Pons (tissue), 1 donor: ENCODE measurements around the gene DHRS2.
"Not testable (repeated sequence)": the region's sequence is repeated elsewhere in the genome, so short reads cannot be mapped to it uniquely, and the experiment has no call there.

Experiments
- DNase-seq: peaks from one replicate; pipeline ENCODE4 v3.0.0-alpha.2; 2016; ENCODE audit warnings: low spot score

DHRS2 gene

DNA sequence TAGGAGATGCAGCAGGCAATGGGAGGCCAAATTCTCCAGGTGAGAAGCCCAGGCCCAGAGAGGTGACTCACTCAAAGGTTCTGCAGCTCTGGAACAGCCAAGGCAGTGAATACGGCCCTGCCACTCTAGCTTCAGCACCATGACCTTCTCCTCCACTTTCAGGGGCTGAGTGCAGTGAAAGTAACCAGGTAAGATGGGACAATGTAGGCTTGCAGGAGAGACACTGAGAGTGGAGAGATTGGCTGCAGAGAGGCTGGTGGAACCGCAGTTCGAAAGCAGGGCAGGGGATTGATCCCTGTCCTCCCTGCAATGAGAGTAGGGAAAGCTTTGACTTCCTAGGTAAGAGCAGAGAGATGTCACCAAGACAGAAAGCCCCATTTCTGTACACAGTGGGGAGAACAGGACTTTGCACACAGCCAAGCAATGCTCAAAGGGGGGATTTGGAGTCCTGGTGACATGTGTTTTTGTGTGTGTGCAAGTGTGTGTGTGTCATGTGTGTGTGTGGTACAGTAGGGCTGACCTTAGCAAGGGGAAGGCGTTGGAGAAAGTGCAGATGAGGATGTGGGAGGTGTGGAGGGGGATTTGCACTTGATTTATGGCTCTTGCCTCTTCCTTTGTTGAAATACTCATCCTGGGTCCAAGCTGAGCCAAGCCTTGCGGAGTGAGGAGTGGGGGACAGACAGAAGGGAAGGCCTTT lies 12.7 kb downstream of the DHRS2 start:
- no peak for DNase-seq

GRCh38 chr14:23650506-23650905 lies 14.3 kb downstream of the DHRS2 start:
- no peak for DNase-seq

GRCh38 chr14:23653051-23653450 lies 16.9 kb downstream of the DHRS2 start:
- no peak for DNase-seq

GRCh38 chr14:23654231-23654630 lies 18.1 kb downstream of the DHRS2 start:
- DNase-seq: no peak

DNA sequence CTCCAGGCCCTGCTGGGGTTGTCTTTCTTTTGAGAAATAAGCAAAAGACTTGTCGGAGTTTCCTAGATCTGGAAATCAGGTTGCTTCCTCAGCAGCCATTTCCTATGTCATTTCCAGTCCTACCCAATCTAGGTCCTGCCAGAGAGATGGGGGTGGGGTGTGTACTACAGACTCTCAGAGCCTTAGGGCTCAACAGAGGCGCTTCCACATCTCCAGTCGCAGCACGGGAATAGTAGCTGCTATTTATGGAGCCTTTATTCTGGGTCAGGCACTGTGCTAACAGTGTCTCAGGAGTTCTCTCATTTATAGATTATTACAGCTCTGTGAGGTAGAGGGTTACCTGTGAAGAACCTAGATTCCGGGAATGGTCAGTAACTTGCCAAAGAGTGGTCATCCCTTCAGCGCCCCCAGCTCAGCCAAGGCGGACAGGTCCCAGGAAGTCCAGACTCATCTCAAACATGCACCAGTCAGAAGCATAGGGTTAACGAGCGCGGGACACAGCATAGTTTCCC lies 21.9 kb downstream of the DHRS2 start:
- no peak for DNase-seq

DNA sequence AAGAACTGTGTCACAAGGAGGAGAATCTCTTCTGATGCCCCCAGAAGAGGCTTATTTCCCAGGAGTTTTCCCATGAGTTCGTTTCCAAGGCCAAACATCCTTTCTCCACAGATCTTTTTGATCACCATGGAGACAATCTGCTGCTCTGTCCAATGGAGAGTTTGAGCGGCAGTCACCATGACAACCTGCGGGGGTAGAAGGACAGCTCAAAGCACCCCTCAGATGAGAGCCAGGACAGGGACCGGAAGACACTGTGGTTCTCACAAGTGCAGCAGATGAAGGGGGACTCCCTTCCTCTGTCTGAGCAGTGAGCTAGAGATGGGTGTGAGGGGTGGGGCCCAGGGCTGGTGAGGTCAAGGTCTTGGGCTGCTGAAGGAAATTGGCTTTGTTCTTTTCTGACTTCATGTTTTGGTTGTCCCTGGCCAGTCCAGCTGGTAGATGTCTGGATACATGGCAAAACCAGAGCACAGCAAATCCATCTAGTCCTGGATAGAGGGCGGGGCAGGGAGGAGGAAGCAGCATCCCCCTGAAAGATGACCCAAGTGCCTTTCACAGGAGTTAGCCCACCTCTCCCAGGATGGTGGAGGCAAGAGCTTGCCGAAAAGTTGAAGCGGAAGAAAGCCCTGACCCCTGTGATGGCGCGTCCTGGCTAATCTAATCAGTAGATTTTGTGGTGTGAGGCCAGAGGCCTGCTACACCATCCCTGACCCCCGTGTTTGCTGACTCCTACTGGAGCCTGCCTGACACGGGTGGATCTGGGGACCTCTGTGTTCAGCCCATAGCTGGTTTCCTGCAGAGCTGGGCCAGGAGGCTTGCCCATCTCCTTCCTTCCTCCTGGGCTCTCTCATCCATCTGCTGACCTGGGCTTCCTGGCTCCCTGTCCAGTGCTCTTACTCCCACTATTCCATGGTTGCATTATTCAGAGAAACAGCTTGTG lies 24.4 kb downstream of the DHRS2 start:
- DNase-seq: no peak

- DNase-seq: no peak
Measured at GRCh38 chr14:23661542-23661941, 25.4 kb downstream of the DHRS2 start.

GRCh38 chr14:23663127-23663526 lies 27.0 kb downstream of the DHRS2 start:
- DNase-seq: no peak

DNA sequence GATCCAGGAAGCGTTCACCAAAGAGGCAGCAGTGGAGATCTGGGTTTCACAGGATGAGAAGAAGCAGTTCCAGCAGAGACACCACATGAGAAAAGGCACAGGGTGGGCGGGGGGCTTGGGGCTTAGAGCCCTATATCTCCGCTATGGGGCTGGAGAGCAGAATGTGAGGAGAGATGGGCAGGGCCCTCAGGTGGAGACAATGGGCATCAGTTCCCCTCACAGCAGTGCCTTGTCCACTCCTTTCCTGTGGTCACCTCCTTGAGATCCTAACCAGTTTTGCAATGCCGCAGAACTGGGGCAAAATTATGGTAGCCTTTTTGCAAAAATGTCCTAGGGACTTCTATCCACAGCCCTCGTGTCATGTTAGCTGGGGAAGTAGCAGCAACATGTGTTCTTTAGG lies 27.5 kb downstream of the DHRS2 start:
- DNase-seq: no peak

DNA sequence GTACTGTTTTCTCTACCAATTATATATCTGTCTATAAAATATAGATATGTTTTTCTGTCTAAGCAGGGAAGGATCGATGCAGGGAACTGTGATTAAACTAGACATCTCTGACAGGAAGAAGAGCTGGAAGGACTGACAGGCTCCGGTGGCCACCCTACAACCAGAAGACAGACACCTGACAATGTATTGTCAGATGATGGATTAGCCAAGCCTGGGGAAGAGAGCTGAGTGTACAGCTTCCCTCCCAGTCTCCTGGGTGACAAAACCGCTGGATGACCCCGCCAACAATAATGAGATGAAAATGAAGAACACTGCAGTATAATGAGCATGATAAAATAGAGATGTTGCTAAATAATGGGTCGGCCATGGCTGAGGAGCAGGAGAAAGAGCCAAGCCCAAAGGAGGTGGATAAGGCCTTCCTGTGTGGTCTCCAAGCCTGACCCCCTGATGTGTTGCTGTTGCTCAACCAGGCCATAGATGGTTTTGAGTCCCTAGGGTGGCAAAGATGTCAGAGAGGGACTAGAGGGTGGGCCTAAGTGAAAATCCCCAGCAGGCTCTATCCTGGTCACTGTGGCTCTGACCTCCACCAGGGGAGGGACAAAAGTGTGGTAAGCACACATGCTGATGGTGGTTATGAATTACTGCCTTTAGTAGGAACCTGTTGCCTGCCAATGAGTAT lies 28.2 kb downstream of the DHRS2 start:
- no peak for DNase-seq

DNA sequence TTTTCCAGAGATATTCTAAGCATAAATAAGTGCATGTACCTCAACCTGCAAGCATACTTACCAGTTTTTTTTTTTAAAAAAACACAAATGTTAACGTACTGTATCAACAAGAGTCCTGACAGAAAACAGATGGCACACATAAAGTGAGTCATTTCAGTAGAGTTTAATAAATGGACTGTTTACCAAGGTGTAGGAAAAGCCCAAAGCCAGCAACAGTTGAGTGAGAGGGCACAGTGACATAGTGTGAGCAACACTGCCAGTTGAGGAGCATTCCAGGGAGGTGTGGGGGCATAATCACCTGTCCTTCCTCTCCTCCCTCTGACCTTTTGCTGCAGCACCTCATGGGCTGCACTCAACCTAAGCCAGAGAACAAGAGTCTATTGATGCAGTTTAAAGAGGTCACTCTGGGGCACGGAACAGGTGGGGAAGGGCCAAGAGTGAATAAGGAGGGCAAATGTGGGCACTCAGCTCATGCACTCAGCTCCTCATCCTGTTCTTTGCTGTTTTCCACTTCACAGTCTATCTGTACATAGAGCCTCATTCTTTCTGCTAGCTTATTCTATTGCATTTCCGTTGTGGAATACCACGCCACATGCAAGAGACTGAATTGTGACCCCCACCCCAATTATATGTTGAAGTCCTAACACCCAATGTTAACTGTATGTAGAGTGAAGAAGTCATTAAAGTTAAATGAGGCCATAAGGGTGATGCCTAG lies 29.3 kb downstream of the DHRS2 start:
- DNase-seq: no peak

DNA sequence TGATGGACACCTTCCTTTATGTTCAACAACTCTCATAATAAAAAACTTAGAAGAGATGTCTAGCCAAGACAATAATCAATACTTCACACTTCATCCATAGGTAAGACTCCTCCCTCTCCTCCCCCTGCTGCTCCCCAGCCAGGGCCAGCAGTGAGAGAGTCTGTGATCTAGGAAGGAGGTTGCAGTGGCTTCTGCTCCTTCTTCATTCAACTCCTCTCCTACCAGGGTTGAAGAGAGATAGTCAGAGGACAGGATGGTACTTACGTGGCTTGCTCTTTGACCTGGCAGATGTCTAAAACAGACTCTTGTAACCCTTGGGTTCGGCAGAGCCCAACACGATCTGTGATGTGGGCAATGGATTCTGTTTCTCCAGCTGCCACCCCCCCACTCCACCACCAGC lies 31.0 kb downstream of the DHRS2 start:
- DNase-seq: no peak

GRCh38 chr14:23669441-23669840 lies 33.3 kb downstream of the DHRS2 start:
- DNase-seq: no peak

- DNase-seq: no peak
Measured at GRCh38 chr14:23670481-23670880, 34.3 kb downstream of the DHRS2 start.

DNA sequence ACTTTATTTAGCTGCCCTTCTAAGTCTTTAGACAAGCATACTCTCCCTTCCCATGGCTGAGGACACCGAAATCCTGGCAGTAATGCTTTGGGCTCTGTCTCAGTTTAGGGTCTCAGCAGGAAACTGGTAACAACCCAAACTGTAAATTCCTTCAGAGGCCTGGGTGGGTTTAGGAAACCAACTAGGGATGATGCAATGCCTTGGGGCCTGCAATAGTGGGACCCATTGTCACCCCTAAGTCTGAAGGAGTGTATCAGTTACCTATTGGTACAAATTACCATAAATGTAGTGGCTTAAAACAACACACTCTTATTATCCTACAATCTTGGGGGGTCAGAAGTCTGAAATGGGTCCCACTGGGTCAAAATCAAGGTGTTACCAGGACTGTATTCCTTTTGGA lies 36.0 kb downstream of the DHRS2 start:
- DNase-seq: no peak

- DNase-seq: no peak
Measured at GRCh38 chr14:23675337-23675736, 39.2 kb downstream of the DHRS2 start.

DNA sequence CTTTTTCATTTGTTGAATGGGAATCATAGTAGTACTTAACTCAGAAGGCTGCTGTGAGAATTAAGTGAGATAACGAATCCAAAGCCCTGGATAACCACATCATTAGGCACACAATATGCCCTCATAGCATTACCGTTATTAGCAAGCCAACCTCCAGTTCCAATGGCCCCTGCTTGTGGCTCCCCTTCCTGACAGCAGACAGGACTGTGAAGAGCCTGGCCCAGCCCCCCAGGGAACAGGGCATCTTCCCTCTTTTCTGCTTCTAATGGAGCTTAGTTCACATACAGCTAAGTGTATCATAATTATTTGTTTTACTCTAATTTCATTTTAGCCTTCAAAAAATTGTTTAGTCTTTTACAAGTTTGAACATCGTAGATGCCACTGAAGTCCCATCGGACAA lies 39.7 kb downstream of the DHRS2 start:
- DNase-seq: no peak

- DNase-seq: no peak
Measured at GRCh38 chr14:23681337-23681736, 45.2 kb downstream of the DHRS2 start.

GRCh38 chr14:23689709-23690514 lies 53.7 kb downstream of the DHRS2 start:
- not testable (repeated sequence) for DNase-seq

DNA sequence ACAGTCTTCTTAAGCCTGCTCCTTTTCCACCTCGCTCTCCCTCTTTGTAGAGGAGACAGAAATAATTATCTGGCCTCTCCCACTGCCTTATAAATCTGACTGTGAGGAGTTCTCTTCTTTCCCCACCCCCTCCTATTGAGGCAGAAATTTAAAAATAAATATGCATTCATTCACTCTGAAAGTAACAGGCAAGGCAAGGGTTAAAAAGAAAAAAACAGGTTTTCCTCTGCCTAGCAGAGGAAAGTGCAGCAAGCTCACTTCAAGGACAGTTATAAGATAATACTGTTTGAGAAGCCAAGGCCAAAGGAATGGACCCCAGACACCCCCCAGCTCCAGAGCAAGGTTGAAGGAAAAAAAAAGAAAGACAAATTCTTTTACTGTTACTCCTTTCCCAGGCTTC lies 56.3 kb downstream of the DHRS2 start:
- DNase-seq: no peak

DNA sequence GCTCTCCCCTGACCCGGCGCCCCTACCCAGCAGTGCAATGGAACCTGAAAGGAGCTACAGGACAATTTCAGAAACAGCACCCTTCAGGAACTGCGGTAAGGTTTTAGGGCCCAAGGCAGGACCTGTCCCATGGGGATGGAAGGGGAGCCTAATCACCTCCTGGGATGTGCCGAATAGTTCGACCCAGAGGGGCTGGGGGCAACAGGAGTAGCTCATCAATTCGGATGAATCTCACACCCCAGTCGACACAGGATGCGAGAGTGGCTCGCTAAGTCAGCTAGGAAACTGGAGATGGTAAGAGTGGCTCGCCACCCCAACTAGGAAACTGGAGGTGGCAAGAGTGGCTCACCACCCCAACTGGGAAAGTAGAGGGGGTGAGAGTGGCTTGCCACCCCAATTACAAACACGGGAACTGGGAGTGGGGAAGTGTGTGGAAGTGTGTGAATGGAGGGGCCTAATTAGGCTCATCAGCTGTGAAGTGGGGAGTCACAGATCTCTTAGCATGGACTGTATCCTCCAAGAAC lies 57.1 kb downstream of the DHRS2 start:
- DNase-seq: no peak
